Stimulated activated CD4-positive, alpha-beta T cell treated with anti-CD3 and anti-CD28 coated beads, Interleukin-4, amount 100 ng/mL, for 24 hours (primary cell): ENCODE data around the gene FANCG.

ENCODE experiments used
- DNase-seq: peaks from one replicate; pipeline ENCODE4 v3.0.0-alpha.2; 2020

FANCG gene

GRCh38 chr9:35102769-35103659 is 23.3 kb upstream of the FANCG start, which contains the start of gene STOML2:
Gene STOML2 (minus strand): TSS chr9:35103131. CDS start chr9:35103094, 37 bp downstream.
- DNase-seq: peak; percentile 94

DNA sequence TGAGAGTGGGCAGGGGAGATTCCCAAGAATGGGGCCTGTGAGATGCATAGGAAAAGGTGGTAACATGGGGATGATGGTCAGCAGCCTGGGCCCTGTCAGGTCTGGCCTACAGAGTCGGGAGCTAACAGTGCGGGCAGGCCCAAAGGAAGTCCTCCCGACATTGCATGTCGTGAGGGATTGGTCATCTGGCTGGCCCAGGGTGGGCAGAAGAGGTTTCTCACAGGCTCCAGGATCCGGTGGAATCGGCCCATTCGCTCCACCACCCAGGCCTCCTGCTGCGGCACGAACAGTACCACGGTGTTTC is 22.7 kb upstream of the FANCG start:
- DNase-seq: no peak

- no peak for DNase-seq
These were observed 17.8 kb upstream of the FANCG start for GRCh38 chr9:35097573-35097972.

- peak; percentile 91 for DNase-seq
These were observed 16.5 kb upstream of the FANCG start, which contains the start of gene PIGO for GRCh38 chr9:35096035-35096849. Gene PIGO (minus strand): TSS chr9:35096591. CDS start chr9:35095565, 1,026 bp downstream.

DNA sequence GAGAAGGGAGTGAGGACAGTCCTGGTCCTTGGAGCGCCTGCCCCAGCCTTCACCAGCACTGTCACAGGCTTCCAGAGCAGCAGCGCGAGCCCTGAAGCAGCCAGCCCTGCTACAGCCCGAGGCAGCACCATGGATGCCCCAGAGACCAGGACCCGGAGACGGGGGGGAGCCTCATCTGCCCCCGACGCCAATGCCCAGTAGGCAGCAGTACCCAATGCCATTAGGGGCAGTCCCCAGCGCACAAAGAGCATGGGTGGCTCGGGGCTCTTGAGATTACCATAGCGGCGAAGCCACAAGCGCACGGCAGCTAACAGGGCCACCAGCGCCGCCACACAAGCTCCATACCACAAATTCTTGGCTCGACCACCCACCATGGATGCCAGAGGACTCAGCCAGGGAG is 11.8 kb upstream of the FANCG start:
- no peak for DNase-seq

DNA sequence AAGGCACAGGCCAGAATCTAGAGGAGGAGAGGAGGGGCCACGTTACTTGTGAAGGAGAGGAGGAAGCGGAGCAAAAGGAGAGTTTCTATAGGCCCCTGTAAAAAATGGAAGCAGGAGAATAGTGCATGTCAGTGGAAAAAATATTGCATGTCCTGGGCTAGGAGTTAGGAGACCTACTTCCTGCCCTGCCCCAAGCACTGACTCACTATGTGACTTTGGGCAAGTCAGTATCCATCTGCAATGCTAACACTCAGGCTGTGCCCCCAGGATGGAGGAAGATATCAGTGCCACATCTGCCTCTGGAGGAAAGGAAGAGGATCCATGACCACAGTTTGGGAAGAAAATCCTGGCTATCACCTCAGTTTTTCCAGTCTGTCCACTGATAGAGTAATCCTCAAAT is 9.7 kb upstream of the FANCG start:
- no peak for DNase-seq

GRCh38 chr9:35085078-35085477 is 5.3 kb upstream of the FANCG start:
- no peak for DNase-seq

GRCh38 chr9:35079041-35079425 is 709 bp downstream of the FANCG start:
- no peak for DNase-seq

- DNase-seq: no peak
These were observed 1.7 kb downstream of the FANCG start for GRCh38 chr9:35078066-35078465.

DNA sequence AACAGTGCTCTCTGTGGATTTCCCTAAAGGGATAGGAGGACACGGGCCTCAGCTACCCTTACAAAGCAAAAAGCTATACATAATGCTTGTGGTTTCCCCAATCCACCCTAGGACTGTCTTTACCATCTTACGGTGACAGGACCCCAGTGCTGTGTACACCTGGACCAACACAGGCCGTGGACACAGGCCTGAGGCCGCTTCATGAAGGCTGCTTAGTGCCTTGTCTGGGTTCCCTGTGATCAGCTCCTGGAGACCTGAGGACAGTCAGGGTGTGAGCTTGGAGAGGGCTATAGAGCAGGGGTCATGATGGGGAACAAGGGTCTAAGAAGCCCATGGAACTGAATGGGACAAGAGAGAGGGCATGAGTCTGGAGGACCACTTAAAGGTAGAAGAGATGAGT is 2.9 kb downstream of the FANCG start:
- DNase-seq: no peak

DNA sequence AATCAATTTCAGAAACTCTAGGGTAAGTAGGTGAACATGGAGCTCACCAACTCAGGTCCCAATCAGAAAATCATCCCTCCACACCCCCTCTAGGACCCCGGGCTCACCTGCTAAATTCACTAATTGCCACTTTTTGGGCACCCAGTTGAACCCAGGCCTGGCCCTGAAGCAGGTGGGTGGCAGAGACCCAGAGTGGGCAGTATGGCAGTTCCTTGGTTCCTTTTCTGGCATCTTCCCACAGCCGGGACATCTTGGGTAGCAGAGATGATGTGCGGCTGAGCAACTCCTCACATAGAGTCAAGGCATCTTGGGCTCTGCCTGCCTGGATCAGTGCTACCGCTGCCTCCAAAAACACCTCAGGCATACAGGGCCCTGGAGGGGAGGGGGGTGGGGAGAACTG is 4.4 kb downstream of the FANCG start:
- DNase-seq: no peak

DNA sequence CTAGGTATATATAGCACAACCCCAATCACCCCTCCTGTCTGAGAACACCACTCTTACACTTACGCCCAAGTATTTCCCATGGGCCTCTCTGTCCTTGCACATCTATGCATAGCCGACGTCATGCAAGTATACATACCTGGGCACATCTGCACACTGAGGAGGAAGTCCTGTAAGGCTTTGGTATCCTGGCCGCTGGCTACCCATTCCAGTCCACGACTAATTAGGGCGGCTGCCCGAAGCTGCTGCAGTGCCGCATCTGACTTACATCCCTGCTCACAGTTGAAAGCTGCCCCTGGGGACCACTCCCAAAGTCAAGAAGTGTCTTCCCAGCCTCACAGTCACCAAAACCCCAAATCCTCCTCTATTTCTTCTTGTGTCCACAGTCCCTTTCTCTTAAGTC is 5.0 kb downstream of the FANCG start:
- no peak for DNase-seq

GRCh38 chr9:35074141-35074540 is 5.6 kb downstream of the FANCG start:
- no peak for DNase-seq

GRCh38 chr9:35073279-35073612 is 6.5 kb downstream of the FANCG start:
- peak; percentile 16 for DNase-seq

DNA sequence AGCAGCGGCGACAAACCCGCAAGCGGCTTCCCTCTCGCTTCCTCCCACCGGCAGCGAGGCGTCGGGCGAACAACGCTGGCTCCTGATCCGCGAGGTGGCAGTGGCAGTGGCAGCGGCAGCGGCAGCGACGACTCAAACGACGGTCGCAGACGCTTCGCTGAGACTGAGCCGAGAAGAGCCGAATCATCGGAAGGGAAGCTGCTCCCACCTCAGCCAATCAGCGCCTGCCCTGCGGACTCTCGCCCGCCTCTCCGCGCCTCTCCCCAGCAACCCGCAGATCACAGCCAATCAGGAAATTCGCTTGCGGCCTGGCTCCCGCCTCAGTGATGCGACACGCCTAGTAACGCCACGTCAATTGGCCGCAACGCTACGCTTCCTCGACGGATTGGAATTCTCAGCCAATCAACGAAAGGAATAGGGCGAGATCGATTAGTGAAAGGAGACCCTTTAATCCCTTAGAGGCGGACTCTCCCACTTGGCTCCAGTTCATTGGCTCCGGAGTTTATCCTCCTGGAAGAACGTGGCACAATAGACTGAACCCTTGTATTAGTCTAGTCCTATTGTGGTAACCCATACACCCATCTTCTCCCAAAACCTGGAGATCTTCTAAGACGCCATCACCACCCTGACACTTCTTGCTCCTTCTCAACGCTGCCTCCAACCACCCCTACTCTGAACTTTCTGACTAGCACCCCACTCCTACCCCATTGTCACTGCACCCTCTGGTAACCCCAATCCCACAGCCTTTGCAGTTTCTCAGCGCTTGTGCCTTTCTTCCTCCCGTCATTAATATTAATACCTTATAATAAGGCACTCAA is 7.1 kb downstream of the FANCG start, which contains the start of gene VCP:
Gene VCP (minus strand): TSS at position 165 of the 818 bp plus-strand sequence. CDS start 272 bp downstream, outside the sequence.
- DNase-seq: peak; percentile 98

DNA sequence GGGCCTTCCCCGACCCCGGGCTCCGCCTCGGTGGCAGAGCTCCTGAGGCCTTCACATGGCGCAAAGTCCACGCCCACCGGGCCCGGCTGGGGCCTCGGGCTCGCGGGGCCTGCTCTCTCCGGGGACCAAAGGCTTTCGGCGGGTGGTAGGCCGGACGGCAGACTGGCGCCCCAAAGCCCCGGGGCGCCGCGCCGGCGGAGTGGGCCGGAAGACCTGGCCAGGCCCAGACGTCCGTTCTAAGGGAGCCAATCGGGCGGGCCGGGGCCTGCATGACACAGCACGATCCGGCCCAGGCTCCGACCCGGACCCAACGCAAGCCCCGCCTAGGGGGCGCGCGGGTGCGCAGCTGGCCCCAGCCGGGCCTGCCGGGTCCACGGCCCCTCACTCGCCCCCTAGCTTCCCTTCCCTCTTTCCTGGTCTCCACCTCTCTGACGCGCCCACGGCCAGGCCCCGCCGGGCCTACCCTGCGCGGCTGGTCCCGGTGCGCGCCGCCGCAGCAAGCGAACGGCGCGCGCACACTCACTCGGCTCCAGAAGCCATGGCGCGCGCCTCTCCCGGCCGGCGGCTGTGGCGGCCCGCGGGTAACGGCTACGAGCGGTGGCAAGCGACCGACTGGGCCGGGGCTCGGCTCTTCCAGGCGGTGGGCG is 7.8 kb downstream of the FANCG start:
- DNase-seq: peak; percentile 73

- DNase-seq: peak; percentile 20
These were observed 8.6 kb downstream of the FANCG start for GRCh38 chr9:35070823-35071813.

GRCh38 chr9:35069020-35069419 is 10.7 kb downstream of the FANCG start:
- no peak for DNase-seq

DNA sequence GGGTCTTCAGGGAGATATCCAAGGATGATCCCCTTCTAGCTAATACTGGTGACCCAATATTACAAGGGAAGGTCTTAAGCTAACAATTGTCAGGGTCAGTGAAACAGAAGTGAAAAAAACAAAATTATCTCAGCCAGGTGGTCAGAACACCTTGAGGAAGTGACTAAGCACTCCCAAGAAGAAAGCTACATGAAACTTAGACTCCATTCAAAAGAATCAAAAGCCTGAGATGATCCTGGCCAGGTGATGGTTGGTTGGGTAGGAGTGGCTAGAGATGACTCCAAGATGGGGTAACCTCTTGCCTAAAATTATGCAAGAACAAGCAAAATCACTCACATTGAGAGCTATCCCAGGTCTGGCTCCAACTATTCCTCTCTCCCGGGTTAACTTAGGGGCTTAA is 12.7 kb downstream of the FANCG start:
- DNase-seq: no peak

DNA sequence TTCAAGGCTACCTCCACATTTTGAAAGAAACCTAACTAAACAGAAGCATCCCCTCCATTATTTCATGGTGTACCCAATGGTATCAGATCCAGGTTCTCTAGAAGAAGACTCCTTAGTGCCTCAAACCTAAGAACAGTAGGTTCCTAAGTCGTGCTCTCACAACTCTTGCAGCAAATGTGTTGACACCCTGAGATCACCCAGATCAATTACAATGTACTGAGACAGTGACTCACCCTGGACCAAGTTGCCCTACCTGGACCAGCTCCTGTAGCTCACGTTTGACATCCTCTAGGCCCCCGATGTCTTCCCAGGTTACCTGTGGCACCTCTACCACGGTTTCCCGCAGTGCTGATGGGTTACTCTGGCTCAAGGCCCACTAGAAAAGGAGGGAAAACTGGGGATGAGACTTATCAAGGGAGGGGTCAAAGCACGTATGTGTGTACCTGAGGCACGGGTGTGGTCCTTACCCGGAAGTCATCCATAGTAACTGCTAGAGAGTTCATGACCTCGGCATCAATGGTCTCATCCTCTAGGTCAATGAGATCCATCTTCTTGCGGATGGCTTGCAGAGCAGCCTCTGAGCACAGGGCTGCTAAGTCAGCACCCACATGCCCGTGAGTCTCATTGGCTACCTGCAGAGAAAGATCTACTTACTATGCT is 19.1 kb downstream of the FANCG start:
- no peak for DNase-seq

DNA sequence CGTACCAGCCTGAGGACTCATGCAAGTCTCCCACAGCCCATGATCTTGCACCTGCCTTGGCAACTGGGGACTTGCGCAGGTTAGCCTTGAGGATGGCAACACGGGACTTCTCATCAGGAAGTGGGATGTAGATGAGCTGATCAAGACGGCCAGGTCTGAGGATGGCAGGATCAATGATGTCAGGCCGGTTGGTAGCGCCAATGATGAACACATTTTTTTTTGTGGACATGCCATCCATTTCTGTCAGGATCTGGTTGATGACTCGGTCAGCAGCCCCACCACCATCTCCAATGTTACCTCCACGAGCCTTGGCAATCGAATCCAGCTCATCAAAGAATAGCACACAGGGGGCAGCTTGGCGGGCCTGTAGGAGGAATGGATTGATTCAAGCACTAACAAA is 20.3 kb downstream of the FANCG start:
- DNase-seq: no peak
